ENCODE results near the gene NBPF14.
"Not testable (repeated sequence)": the region's sequence is repeated elsewhere in the genome, so short reads cannot be mapped to it uniquely, and the experiment has no call there.

The NBPF14 gene

GRCh38 chr1:148595911-148596310 lies at the start of gene NBPF14:
Gene NBPF14, minus strand, starts transcription at chr1:148596011. Its CDS starts 294 bp downstream, at chr1:148595717.
- not testable (repeated sequence) for DNase-seq

GRCh38 chr1:148625451-148625850 lies 29.6 kb upstream of the NBPF14 start:
- not testable (repeated sequence) for DNase-seq

GRCh38 chr1:148618216-148618615 lies 22.4 kb upstream of the NBPF14 start:
- not testable (repeated sequence) for DNase-seq

GRCh38 chr1:148605266-148605665 lies 9.5 kb upstream of the NBPF14 start:
- DNase-seq, result not testable (repeated sequence)

- DNase-seq, result not testable (repeated sequence)
Measured at GRCh38 chr1:148595360-148595759, 451 bp downstream of the NBPF14 start.

GRCh38 chr1:148591098-148591497 lies 4.7 kb downstream of the NBPF14 start:
- DNase-seq, result not testable (repeated sequence)

- not testable (repeated sequence) for DNase-seq
Measured at GRCh38 chr1:148532158-148532557, 63.7 kb downstream of the NBPF14 start.

- peak; percentile 87 for DNase-seq
Measured at GRCh38 chr1:148529101-148529567, 66.7 kb downstream of the NBPF14 start.

GRCh38 chr1:148528591-148528990 lies 67.2 kb downstream of the NBPF14 start:
- DNase-seq, result not testable (repeated sequence)

GRCh38 chr1:148526587-148526986 lies 69.2 kb downstream of the NBPF14 start:
- peak; percentile 35 for DNase-seq

GRCh38 chr1:148523205-148524144 lies 72.3 kb downstream of the NBPF14 start:
- DNase-seq, result peak; percentile 54

GRCh38 chr1:148522561-148523204 lies 73.1 kb downstream of the NBPF14 start:
- DNase-seq, result peak; percentile 94

- DNase-seq, result peak; percentile 86
Measured at GRCh38 chr1:148522072-148522471, 73.7 kb downstream of the NBPF14 start.

- DNase-seq, result not testable (repeated sequence)
Measured at GRCh38 chr1:148514310-148514709, 81.5 kb downstream of the NBPF14 start.

GRCh38 chr1:148512571-148513184 lies 83.1 kb downstream of the NBPF14 start:
- peak; percentile 50 for DNase-seq

- not testable (repeated sequence) for DNase-seq
Measured at GRCh38 chr1:148493933-148494332, 101.9 kb downstream of the NBPF14 start.

GRCh38 chr1:148483029-148483428 lies 112.8 kb downstream of the NBPF14 start, which contains the start of gene PPIAL4G:
Gene PPIAL4G, minus strand, starts transcription at chr1:148483302. Its CDS starts 50 bp downstream, at chr1:148483252.
- DNase-seq, result not testable (repeated sequence)

All from activated CD8-positive, alpha-beta memory T cell treated with anti-CD3 and anti-CD28 coated beads, Interleukin-2, amount 50 U/mL, for 48 hours (primary cell).